HG03575 (cell line): ENCODE results near the gene ACSS2.

Experiments used
- ATAC-seq: cut with Tn5 transposase; IDR thresholded peaks from one replicate; pipeline ENCODE4 v1.9.1; 2021; ENCODE audit not compliant: unreplicated experiment, insufficient number of reproducible peaks, low FRiP score; ENCODE audit errors: extremely low read depth

Gene ACSS2

DNA sequence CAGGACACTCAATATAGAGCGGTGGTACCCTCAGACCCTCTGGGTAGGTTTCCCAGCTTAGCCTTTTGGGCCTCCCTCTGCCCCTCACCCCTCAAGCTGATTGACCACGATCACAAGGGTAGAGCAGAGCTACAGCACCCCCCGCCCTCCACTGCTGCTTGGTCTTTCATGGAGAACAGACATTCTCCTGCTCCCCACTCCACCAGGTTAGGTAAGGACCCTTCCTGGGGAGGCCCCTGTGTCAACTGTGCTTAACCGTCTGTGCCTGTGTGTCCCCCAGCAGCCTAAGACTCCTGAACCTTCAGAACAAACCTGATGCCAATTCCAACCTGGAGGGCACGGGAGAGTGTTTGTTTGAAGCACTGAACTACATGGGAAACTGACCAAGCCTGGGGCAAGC lies 91.0 kb downstream of the ACSS2 start:
- no peak for ATAC-seq

DNA sequence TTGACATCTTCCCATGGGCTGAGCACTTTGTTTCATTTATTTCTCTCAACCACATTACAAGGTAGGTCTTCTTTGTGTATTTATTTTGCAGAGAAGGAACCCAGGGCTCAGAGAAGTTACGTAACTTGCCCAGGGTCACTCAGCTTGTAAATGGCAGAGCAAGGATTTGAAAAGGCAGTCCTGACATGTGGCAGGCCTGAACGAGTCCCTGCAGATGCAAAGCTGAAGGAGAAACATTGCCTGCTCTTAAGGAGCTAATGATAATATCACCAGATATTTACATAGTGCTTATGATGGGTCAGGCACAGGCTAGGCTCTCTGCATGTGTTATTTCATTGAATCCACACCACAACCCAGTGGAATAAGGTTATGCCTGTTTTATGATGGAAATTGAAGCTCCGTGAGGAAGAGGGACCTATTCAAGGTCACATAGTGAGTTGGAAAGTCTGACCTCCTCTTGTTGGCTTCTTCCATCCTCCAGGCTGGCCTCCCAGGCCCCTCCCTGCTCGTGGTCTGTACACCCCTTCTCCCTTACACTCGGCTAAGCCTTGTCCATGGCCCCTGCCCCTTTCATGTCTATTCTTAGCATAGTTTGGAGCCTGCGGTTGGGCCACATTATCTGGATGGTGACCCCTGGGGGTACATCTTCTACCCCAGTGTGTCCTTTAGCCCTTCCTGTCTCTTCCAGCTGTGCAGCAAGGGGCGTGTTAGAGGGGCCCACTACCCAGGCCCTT lies 91.8 kb downstream of the ACSS2 start:
- ATAC-seq: no peak

DNA sequence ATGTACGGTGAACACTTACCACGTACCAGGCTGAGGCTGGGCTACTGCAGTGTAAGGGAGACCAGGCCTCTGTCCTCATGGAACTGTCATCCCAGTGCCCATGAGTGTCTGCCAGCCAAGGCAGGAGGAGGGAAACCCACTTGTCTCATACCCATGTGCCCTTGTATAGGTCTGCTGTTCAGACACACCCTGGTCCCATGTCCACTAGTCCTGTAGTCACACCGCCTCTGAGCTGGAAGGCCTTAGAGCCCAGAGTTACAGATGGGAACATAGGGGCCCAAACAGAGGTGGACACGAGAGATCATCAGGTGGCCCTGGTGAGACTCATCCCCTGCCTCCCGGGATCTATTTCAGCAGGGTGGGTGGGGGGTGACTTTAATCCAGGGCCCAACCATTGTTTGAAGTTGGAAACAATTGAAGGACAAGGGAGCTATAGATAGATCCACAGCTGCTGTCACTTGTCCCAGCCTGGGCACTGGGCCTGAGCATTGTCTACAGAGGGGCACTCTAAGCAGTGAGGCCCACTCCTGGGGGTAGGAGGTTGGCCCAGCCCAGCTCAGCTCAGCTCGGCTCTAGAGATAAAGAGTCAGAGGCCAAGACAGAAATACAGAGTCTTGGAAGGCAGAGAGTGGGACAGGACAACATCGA lies 93.9 kb downstream of the ACSS2 start:
- no peak for ATAC-seq

DNA sequence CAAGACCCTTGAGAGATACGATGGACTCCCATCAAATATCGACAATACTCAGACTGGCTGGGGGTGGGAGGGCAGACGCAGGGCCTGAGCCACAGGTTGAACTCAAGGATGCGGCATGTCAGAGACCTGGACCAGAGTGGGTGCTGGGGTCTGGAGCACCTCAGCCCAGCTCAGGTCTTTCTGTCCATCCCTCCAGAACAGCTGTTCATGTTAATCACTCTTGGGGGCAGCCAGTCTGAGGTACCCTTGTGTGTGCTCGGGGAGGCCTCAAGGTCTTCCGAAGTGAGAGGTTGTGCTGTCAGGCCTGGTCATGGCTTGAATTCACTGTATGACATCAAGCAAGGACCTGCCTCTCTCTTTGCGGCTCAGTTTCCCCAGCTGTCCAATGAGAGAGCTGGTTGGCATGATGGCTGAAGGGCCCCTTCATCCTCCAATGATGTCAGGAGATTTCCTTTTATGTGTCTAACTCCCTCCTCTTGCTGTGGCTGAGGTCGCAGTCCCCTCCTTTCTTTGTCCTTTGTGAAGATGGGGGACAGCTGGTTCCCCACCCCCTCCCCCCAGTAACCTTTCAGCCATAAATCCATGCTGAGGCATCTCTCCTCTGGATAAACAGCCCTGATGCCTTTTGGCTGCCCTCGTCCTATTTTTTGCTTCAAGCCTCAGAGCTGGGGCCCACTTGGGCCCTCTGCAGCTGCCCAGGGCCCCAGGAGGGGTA lies 94.6 kb downstream of the ACSS2 start:
- ATAC-seq: no peak

DNA sequence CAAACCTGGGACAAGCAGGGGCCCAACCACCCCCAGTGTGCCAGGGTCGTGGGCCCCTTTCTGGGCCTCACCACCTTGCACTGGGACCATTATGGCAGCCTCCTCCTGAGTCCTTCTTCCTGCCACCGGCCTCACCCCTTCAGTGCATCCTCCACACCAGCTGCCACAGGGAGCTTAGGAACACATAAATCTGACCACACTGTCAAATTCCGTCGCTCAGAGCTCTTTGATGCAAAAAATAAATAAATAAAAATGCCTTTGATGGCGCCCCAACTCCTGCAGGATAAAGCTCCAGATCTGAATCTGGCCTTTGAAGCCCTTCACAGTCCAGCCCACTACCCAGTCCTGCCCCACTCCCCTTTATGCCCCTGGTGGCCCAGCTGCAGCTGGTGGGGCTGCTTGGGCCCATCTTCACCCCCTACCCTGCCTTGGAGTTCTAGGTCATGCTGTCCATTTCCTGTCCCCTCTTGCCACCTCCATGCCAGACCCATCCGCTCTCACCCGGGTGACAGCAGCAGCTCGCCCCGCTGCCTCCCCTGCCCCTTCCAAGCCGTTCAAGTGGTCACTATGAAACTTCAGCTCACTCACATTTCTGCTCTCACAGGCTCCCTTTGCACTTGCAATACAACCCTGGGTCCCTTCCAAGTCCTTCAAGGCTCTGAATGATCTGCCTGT lies 95.3 kb downstream of the ACSS2 start:
- no peak for ATAC-seq

DNA sequence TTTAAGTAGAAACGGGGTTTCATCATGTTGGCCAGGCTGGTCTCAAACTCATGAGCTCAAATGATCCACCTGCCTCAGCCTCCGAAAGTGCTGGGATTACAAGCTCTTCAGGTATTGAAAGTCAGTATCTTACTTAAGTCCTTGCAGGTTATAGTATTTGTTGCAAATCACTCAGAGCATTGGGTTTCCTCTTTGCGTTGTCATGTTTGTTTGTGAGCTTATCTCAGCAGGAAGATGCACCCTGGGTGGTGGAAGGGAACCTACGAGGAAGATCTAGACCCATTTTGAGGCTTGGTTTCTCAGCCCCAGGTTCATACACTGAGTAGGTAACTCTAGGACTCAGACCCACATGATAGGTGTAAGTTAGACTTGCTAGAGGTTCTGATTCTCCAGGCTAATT lies 97.8 kb downstream of the ACSS2 start:
- ATAC-seq: no peak

DNA sequence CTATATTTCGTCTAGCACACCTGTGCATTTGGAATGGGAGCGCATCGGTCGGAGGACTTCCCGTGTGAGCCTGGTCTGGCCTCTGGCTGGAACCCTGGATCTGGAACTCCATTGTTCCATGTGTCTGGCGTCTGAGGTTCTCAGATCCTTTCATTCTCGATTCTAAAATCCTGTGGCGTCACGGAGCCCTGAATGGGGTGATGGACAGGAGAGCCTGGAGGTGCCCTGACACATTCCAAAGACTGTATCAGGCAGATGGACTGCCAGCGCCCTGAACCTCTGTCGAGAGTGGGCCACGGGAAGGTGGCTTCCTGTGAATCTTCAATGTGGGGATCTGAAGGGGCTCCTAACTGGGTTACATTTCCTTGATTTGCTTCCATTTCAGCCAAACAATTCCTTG lies 99.9 kb downstream of the ACSS2 start:
- ATAC-seq: no peak
